PFSK-1 (cell line): ENCODE results near the gene ZNF302.

Experiments used
- FOXP2 ChIP-seq: optimal IDR thresholded peaks from 2 replicates; pipeline ENCODE3; 2011; ENCODE audit warnings: borderline replicate concordance, control low read depth, inconsistent platforms; ENCODE audit not compliant: insufficient read depth; ENCODE audit errors: extremely low read length, extremely low read depth
- POLR2AphosphoS5 ChIP-seq: IDR thresholded peaks from 2 replicates; pipeline ENCODE4 v1.6.1; 2012; ENCODE audit warnings: low read depth, mild to moderate bottlenecking, control low read depth, low read length, moderate library complexity
- SIN3A ChIP-seq: IDR thresholded peaks from 2 replicates; pipeline ENCODE4 v1.6.1; 2012; ENCODE audit warnings: mild to moderate bottlenecking, low read length, moderate library complexity, borderline replicate concordance; ENCODE audit not compliant: insufficient read depth
- TAF1 ChIP-seq: IDR thresholded peaks from 2 replicates; pipeline ENCODE4 v1.6.1; 2012; ENCODE audit warnings: low read length, control low read depth, borderline replicate concordance; ENCODE audit not compliant: insufficient read depth
- TF ChIP-seq, protein P1 (sequence below), 2 experiments: IDR thresholded peaks; 2 replicates each; pipeline versions ENCODE4 v1.6.1 to v1.8.0; 2011 to 2012; ENCODE audit warnings: low read depth in 2 of 2, low read length in 2 of 2, control low read depth in 1 of 2, inconsistent platforms in 1 of 2, mild to moderate bottlenecking in 1 of 2, moderate library complexity in 1 of 2; ENCODE audit not compliant: insufficient read depth in 1 of 2

- TF ChIP-seq POLR2AphosphoS5 (no peak), TAF1 (no peak), SIN3A (no peak), FOXP2 (no peak)
- TF ChIP-seq, protein P1, sequence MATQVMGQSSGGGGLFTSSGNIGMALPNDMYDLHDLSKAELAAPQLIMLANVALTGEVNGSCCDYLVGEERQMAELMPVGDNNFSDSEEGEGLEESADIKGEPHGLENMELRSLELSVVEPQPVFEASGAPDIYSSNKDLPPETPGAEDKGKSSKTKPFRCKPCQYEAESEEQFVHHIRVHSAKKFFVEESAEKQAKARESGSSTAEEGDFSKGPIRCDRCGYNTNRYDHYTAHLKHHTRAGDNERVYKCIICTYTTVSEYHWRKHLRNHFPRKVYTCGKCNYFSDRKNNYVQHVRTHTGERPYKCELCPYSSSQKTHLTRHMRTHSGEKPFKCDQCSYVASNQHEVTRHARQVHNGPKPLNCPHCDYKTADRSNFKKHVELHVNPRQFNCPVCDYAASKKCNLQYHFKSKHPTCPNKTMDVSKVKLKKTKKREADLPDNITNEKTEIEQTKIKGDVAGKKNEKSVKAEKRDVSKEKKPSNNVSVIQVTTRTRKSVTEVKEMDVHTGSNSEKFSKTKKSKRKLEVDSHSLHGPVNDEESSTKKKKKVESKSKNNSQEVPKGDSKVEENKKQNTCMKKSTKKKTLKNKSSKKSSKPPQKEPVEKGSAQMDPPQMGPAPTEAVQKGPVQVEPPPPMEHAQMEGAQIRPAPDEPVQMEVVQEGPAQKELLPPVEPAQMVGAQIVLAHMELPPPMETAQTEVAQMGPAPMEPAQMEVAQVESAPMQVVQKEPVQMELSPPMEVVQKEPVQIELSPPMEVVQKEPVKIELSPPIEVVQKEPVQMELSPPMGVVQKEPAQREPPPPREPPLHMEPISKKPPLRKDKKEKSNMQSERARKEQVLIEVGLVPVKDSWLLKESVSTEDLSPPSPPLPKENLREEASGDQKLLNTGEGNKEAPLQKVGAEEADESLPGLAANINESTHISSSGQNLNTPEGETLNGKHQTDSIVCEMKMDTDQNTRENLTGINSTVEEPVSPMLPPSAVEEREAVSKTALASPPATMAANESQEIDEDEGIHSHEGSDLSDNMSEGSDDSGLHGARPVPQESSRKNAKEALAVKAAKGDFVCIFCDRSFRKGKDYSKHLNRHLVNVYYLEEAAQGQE (IDR thresholded peaks at IDR 0.05; ENCODE audit: insufficient read depth in 1 of 2, low read depth in 2 of 2, low read length in 2 of 2), result no peak
Measured at GRCh38 chr19:34733266-34733745, 55.8 kb downstream of the ZNF302 start.
